ENCODE results near the gene KCNA10.

- no peak for TF ChIP-seq EZH2 (IDR thresholded peaks at IDR 0.05; ENCODE audit: low read length, unreplicated experiment)
- no peak for TF ChIP-seq CTCF (conservative IDR thresholded peaks at IDR 0.05; ENCODE audit: low read depth, low read length)
- TF ChIP-seq EZH2phosphoT487 (IDR thresholded peaks at IDR 0.05; ENCODE audit: borderline replicate concordance, low read length), result no peak
These were observed 35.7 kb downstream of the KCNA10 start for GRCh38 chr1:110483308-110483685.
